ENCODE measurements around the gene CALD1. TPM values are rescaled to one million over a fixed set of nuclear protein-coding genes. Genes with fewer than 3 reads are reported as not detected.

CALD1 gene
- total RNA-seq, 1 donor, result 3,507 TPM

- TF ChIP-seq CTCF (IDR thresholded peaks at IDR 0.05; ENCODE audit: insufficient read depth, low read depth, low read length), result no peak
- H3K4me3 ChIP-seq (ENCODE audit: low read depth, low read length), result no peak overlapping the region
- DNase-seq (ENCODE audit: low read depth), result peak; percentile 98
Measured at GRCh38 chr7:134819401-134819800, 40.0 kb downstream of the CALD1 start.

- TF ChIP-seq CTCF (IDR thresholded peaks at IDR 0.05; ENCODE audit: insufficient read depth, low read depth, low read length), result no peak
- DNase-seq (ENCODE audit: low read depth), result peak; percentile 93
- no peak overlapping the region for H3K4me3 ChIP-seq (ENCODE audit: low read depth, low read length)
Measured at GRCh38 chr7:134820295-134820694, 40.9 kb downstream of the CALD1 start.

GRCh38 chr7:134820778-134821177 lies 41.3 kb downstream of the CALD1 start:
- no peak for TF ChIP-seq CTCF (IDR thresholded peaks at IDR 0.05; ENCODE audit: insufficient read depth, low read depth, low read length)
- no peak overlapping the region for H3K4me3 ChIP-seq (ENCODE audit: low read depth, low read length)
- DNase-seq (ENCODE audit: low read depth), result no peak

- DNase-seq (ENCODE audit: low read depth), result peak; percentile 91
- H3K4me3 ChIP-seq (ENCODE audit: low read depth, low read length), result no peak overlapping the region
- no peak for TF ChIP-seq CTCF (IDR thresholded peaks at IDR 0.05; ENCODE audit: insufficient read depth, low read depth, low read length)
Measured at GRCh38 chr7:134823400-134823799, 44.0 kb downstream of the CALD1 start.

GRCh38 chr7:134825666-134826065 lies 46.2 kb downstream of the CALD1 start:
- TF ChIP-seq CTCF (IDR thresholded peaks at IDR 0.05; ENCODE audit: insufficient read depth, low read depth, low read length), result no peak
- no peak overlapping the region for H3K4me3 ChIP-seq (ENCODE audit: low read depth, low read length)
- DNase-seq (ENCODE audit: low read depth), result no peak

- TF ChIP-seq CTCF (IDR thresholded peaks at IDR 0.05; ENCODE audit: insufficient read depth, low read depth, low read length), result no peak
- no peak overlapping the region for H3K4me3 ChIP-seq (ENCODE audit: low read depth, low read length)
- peak; percentile 94 for DNase-seq (ENCODE audit: low read depth)
Measured at GRCh38 chr7:134826105-134826504, 46.7 kb downstream of the CALD1 start.

- no peak for DNase-seq (ENCODE audit: low read depth)
- no peak for TF ChIP-seq CTCF (IDR thresholded peaks at IDR 0.05; ENCODE audit: insufficient read depth, low read depth, low read length)
- no peak overlapping the region for H3K4me3 ChIP-seq (ENCODE audit: low read depth, low read length)
Measured at GRCh38 chr7:134827436-134827835, 48.0 kb downstream of the CALD1 start.

Data from fibroblast of villous mesenchyme (primary cell).